NB4 (cell line): ENCODE results near the gene ID4.

Experiments
- MAX ChIP-seq: IDR thresholded peaks from 2 replicates; pipeline ENCODE4 v1.6.1; 2011; ENCODE audit warnings: low read depth, low read length
- MYC ChIP-seq: IDR thresholded peaks from 2 replicates; pipeline ENCODE4 v1.6.1; 2011; ENCODE audit warnings: low read depth, low read length
- POLR2A ChIP-seq: IDR thresholded peaks from 2 replicates; pipeline ENCODE4 v1.6.1; 2011; ENCODE audit warnings: mild to moderate bottlenecking; ENCODE audit not compliant: insufficient read length; ENCODE audit errors: extremely low read depth
- TF ChIP-seq, protein P1 (sequence below): IDR thresholded peaks from one replicate; pipeline ENCODE4 v1.5.1; 2012; ENCODE audit warnings: low read depth, low read length

DNA sequence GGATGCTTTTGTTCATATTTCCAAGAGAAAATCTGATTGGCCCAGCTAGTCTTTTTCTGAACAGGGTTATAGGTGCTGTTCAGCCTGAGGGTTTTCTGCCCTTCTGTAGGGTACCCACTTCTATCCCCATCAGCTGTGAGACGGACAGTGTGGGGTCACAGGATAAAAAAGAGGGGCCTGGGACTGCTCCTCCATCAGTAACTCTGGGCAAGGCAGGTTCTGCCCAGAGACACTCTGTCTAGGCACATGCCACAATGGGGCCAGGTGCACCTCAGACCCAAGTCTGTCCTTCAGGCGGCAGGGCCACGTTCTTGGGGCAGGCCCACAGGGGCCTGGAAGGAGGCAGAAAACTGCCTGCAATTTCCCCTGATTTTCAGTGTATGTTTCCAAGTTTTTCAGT is 20.0 kb downstream of the ID4 start:
- TF ChIP-seq, protein P1, sequence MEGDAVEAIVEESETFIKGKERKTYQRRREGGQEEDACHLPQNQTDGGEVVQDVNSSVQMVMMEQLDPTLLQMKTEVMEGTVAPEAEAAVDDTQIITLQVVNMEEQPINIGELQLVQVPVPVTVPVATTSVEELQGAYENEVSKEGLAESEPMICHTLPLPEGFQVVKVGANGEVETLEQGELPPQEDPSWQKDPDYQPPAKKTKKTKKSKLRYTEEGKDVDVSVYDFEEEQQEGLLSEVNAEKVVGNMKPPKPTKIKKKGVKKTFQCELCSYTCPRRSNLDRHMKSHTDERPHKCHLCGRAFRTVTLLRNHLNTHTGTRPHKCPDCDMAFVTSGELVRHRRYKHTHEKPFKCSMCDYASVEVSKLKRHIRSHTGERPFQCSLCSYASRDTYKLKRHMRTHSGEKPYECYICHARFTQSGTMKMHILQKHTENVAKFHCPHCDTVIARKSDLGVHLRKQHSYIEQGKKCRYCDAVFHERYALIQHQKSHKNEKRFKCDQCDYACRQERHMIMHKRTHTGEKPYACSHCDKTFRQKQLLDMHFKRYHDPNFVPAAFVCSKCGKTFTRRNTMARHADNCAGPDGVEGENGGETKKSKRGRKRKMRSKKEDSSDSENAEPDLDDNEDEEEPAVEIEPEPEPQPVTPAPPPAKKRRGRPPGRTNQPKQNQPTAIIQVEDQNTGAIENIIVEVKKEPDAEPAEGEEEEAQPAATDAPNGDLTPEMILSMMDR: no peak
- TF ChIP-seq POLR2A (no peak), MYC (no peak), MAX (no peak)
